ENCODE results near the gene SCAMP4. TPM values are rescaled to one million over a fixed set of nuclear protein-coding genes. Genes with fewer than 3 reads are reported as not detected.
A peak's percentile ranks its signal among the peaks of the same experiment; 100 is the strongest.
"Not testable (repeated sequence)": the region's sequence is repeated elsewhere in the genome, so short reads cannot be mapped to it uniquely, and the experiment has no call there.

Gene SCAMP4
- total RNA-seq, 1 donor from 2014 or later = 322 TPM

GRCh38 chr19:1884719-1885334 is 20.4 kb upstream of the SCAMP4 start:
- Histone ChIP-seq H3K4me3 (peak overlapping the region; percentile 93 to 100), H3K27me3 (no peaks in the 10 kb centered on the region), H3K27ac (peak overlapping the region; percentile 84 to 88), H3K9me3 (no peaks in the 10 kb centered on the region), H3K4me1 (peaks cover 15 to 26% of the 10 kb centered on the region in 2 donors), H3K36me3 (peaks cover 0 to 3% of the 10 kb centered on the region in 2 donors)
- DNase-seq (ENCODE audit: low spot score in 2 of 2) = no peak
- peak in 1 of 3 experiments; percentile 1 for TF ChIP-seq CTCF (IDR thresholded peaks at IDR 0.05)
- intact Hi-C loops (cut with DNase I) = loop anchor here (1.0 to 2.0 kb wide), 3 partner anchors 9 to 20 kb away; partner anchors contain the start of genes ADAT3 and SCAMP4

GRCh38 chr19:1885398-1886119 is 19.6 kb upstream of the SCAMP4 start, which contains the start of gene ABHD17A:
TSS of gene ABHD17A (minus strand) at chr19:1885496. CDS start at chr19:1881566, 3,930 bp downstream.
- intact Hi-C loops (cut with DNase I) = loop anchor here (1.0 to 2.0 kb wide), 3 partner anchors 9 to 21 kb away; partner anchors contain the start of genes ADAT3 and SCAMP4
- H3K36me3 ChIP-seq, H3K9me3 ChIP-seq, H3K27me3 ChIP-seq: not testable (repeated sequence)
- peak within 1 kb of the TSS; percentile 93 to 100 for H3K4me3 ChIP-seq
- peak within 1 kb of the TSS; percentile 84 to 88 for H3K27ac ChIP-seq
- peaks cover 15 to 26% of the 10 kb centered on the region in 2 donors for H3K4me1 ChIP-seq
- peak; percentile 75 to 98 for DNase-seq (ENCODE audit: low spot score in 2 of 2)

- intact Hi-C loops (cut with DNase I); DNase-seq (ENCODE audit: low spot score in 2 of 2); H3K9me3 ChIP-seq; H3K27me3 ChIP-seq; H3K36me3 ChIP-seq; H3K27ac ChIP-seq; H3K4me3 ChIP-seq: not testable (repeated sequence)
- H3K4me1 ChIP-seq = peaks cover 15 to 26% of the 10 kb centered on the region in 2 donors
Measured at GRCh38 chr19:1886360-1886759, 18.8 kb upstream of the SCAMP4 start.

- no peak for TF ChIP-seq CTCF (IDR thresholded peaks at IDR 0.05)
- Histone ChIP-seq H3K36me3 (no peaks in the 10 kb centered on the region), H3K9me3 (no peaks in the 10 kb centered on the region), H3K4me3 (no peak overlapping the region), H3K27ac (no peak overlapping the region), H3K27me3 (no peaks in the 10 kb centered on the region), H3K4me1 (peaks cover 12 to 15% of the 10 kb centered on the region in 2 donors)
- intact Hi-C loops (cut with DNase I) = no loop called here
- no peak for DNase-seq (ENCODE audit: low spot score in 2 of 2)
Measured at GRCh38 chr19:1888385-1888784, 16.8 kb upstream of the SCAMP4 start.

GRCh38 chr19:1889907-1890306 is 15.3 kb upstream of the SCAMP4 start:
- Histone ChIP-seq H3K27me3 (no peaks in the 10 kb centered on the region), H3K4me1 (peaks cover 0 to 4% of the 10 kb centered on the region in 2 donors), H3K4me3 (no peak overlapping the region), H3K36me3 (no peaks in the 10 kb centered on the region), H3K27ac (no peak overlapping the region), H3K9me3 (no peaks in the 10 kb centered on the region)
- DNase-seq (ENCODE audit: low spot score in 2 of 2) = no peak
- TF ChIP-seq CTCF (IDR thresholded peaks at IDR 0.05) = no peak
- intact Hi-C loops (cut with DNase I) = no loop called here

GRCh38 chr19:1893791-1894190 is 11.4 kb upstream of the SCAMP4 start:
- no peak for TF ChIP-seq CTCF (IDR thresholded peaks at IDR 0.05)
- H3K4me3 ChIP-seq = no peak overlapping the region
- H3K9me3 ChIP-seq = no peaks in the 10 kb centered on the region
- DNase-seq (ENCODE audit: low spot score in 2 of 2) = no peak
- no peaks in the 10 kb centered on the region for H3K36me3 ChIP-seq
- no peaks in the 10 kb centered on the region for H3K27me3 ChIP-seq
- H3K27ac ChIP-seq = no peak overlapping the region
- H3K4me1 ChIP-seq = no peaks in the 10 kb centered on the region
- intact Hi-C loops (cut with DNase I) = no loop called here
